Measurements from ENCODE around the gene RAB44. TPM values are rescaled to one million over a fixed set of nuclear protein-coding genes. Genes with fewer than 3 reads are reported as not detected.

RAB44 gene
- total and polyA plus RNA-seq, 7 donors = under 0.01 to 0.71 (median 0.17) TPM; not detected in 3

DNA sequence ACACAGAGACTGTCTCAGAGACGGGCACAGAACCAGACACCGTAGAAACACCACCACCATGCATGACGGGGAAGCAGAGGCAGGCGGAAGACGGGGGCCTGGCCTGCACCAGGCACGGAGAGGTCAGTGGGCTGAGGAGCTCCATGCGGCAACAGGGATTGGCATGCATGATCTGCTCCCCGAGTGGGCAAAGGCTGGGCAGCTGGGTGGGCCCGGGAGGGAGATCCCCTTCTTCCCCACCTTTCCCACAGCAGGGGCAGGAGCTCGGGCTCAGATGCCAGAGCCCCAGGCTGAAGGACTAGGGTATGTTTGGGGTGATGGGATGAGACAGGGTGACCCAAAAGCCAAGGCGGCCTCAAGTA lies 43.2 kb downstream of the RAB44 start:
- H3K4me1 ChIP-seq = peaks cover 0 to 6% (median 6%) of the 10 kb centered on the region in 4 donors
- H3K27me3 ChIP-seq = no peaks in the 10 kb centered on the region
- no peaks in the 10 kb centered on the region for H3K9me3 ChIP-seq
- TF ChIP-seq POLR2AphosphoS5 (IDR thresholded peaks at IDR 0.05) (no peak), POLR2A (IDR thresholded peaks at IDR 0.05) (no peak), EP300 (IDR thresholded peaks at IDR 0.05) (no peak)
- TF ChIP-seq, protein P1, sequence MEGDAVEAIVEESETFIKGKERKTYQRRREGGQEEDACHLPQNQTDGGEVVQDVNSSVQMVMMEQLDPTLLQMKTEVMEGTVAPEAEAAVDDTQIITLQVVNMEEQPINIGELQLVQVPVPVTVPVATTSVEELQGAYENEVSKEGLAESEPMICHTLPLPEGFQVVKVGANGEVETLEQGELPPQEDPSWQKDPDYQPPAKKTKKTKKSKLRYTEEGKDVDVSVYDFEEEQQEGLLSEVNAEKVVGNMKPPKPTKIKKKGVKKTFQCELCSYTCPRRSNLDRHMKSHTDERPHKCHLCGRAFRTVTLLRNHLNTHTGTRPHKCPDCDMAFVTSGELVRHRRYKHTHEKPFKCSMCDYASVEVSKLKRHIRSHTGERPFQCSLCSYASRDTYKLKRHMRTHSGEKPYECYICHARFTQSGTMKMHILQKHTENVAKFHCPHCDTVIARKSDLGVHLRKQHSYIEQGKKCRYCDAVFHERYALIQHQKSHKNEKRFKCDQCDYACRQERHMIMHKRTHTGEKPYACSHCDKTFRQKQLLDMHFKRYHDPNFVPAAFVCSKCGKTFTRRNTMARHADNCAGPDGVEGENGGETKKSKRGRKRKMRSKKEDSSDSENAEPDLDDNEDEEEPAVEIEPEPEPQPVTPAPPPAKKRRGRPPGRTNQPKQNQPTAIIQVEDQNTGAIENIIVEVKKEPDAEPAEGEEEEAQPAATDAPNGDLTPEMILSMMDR (IDR thresholded peaks at IDR 0.05) = no peak
- 93 to 96% methylated on average over 11 of the region's 11 CpGs for WGBS, 2 donors
- DNase-seq = no peak
- intact Hi-C loops (cut with DNase I) = no loop called here
- H3K36me3 ChIP-seq = no peaks in the 10 kb centered on the region
- H3K4me3 ChIP-seq = no peak overlapping the region
- no peak overlapping the region for H3K27ac ChIP-seq

DNA sequence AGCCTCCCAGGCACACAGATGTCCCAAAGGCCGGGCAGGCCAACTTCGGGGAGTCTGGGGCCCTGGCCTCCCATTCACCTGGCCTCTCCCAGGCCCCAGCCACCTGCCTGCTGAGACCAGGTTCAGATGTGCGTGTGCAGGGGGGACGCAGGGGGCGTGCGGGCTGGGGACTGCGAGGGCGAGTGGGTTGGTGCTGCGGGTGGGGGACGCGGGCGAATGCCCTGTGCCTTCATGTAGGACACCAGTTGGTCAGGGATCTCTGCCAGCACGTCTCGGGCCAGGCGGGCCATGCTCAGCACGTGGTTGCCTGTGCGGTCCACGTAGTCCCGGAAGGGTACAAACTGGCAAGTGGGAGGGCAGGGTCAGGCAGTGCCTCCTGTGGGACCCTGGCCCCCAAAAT lies 44.5 kb downstream of the RAB44 start:
- H3K4me3 ChIP-seq = no peak overlapping the region
- no peak for TF ChIP-seq POLR2AphosphoS5 (IDR thresholded peaks at IDR 0.05)
- no peak for TF ChIP-seq EP300 (IDR thresholded peaks at IDR 0.05)
- TF ChIP-seq, protein P1 (IDR thresholded peaks at IDR 0.05) = no peak
- no peak for TF ChIP-seq POLR2A (IDR thresholded peaks at IDR 0.05)
- DNase-seq = no peak
- WGBS, 2 donors = 94 to 95% methylated on average over 19 of the region's 19 CpGs
- no peaks in the 10 kb centered on the region for H3K27me3 ChIP-seq
- no peaks in the 10 kb centered on the region for H3K4me1 ChIP-seq
- no peaks in the 10 kb centered on the region for H3K36me3 ChIP-seq
- intact Hi-C loops (cut with DNase I) = no loop called here
- no peak overlapping the region for H3K27ac ChIP-seq
- H3K9me3 ChIP-seq = no peaks in the 10 kb centered on the region

DNA sequence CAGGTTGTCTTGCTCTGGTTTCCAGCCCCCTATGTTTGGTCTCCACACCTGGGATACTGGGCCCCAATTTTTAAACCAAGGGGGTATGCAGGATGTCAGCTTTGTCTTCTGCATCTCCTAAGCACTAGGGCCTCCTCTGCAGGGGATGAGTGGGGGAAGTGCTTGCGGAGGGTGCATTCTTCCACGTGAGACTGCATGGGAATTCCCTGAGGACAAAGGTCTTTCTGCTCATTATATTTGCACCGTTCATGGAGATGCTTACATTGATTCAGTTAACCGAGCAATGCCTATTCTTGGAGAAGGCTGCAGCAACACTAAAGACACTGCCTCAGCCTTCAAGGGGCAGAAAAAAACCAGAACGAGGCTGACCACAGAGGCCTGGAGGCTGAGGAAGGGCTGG lies 45.4 kb downstream of the RAB44 start:
- H3K27me3 ChIP-seq = no peaks in the 10 kb centered on the region
- intact Hi-C loops (cut with DNase I) = no loop called here
- TF ChIP-seq POLR2AphosphoS5 (IDR thresholded peaks at IDR 0.05) (no peak), EP300 (IDR thresholded peaks at IDR 0.05) (no peak), POLR2A (IDR thresholded peaks at IDR 0.05) (no peak)
- TF ChIP-seq, protein P1 (IDR thresholded peaks at IDR 0.05) = no peak
- no peaks in the 10 kb centered on the region for H3K9me3 ChIP-seq
- no peaks in the 10 kb centered on the region for H3K36me3 ChIP-seq
- 14 to 54% methylated on average over 5 of the region's 5 CpGs for WGBS, 2 donors
- no peak overlapping the region for H3K27ac ChIP-seq
- H3K4me3 ChIP-seq = no peak overlapping the region
- H3K4me1 ChIP-seq = no peaks in the 10 kb centered on the region
- DNase-seq = no peak

DNA sequence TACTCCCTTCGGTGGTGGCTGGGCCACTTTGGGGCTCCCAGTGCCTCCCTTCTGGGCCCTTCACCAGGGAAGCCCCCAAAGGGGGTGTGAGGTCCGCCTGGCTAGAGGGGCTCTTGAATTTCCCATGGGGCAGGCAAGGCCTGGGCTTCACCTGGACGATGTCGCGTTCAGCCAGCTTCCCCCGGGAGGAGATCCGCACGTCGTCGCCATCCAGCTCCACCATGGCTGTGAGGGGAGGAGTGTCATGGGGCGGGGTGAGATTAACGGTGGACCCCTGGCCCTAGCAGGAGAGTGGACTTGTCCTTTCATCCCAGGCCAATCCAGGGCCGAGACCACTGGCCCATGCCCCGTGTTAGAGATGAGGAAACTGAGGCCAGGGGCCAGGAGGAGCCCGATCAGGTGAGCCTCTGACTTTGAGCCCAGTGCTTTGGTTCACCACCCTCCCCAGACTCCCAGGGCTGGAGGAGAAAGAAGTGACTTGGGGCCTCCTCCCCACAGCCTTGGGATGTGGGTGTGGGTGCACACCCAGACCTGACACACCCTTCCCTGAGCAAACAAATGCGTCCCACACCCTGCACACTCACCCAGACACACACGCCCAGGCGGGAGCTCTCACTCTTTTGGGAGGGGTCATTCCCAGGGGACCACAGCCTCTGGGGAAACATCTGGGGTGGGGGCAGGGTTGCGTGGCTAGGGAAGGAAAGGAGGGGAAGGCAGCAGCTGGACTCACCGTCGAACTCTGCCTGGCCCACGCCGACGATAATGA lies 46.1 kb downstream of the RAB44 start:
- TF ChIP-seq, protein P1 (IDR thresholded peaks at IDR 0.05) = no peak
- no peak for TF ChIP-seq POLR2AphosphoS5 (IDR thresholded peaks at IDR 0.05)
- no peak for TF ChIP-seq POLR2A (IDR thresholded peaks at IDR 0.05)
- TF ChIP-seq EP300 (IDR thresholded peaks at IDR 0.05) = no peak
- 21 to 60% methylated on average over 24 of the region's 24 CpGs for WGBS, 2 donors
- Histone ChIP-seq H3K4me3 (no peak overlapping the region), H3K4me1 (no peaks in the 10 kb centered on the region), H3K27ac (no peak overlapping the region), H3K36me3 (no peaks in the 10 kb centered on the region), H3K9me3 (no peaks in the 10 kb centered on the region), H3K27me3 (no peaks in the 10 kb centered on the region)
- no peak for DNase-seq
- intact Hi-C loops (cut with DNase I) = no loop called here

DNA sequence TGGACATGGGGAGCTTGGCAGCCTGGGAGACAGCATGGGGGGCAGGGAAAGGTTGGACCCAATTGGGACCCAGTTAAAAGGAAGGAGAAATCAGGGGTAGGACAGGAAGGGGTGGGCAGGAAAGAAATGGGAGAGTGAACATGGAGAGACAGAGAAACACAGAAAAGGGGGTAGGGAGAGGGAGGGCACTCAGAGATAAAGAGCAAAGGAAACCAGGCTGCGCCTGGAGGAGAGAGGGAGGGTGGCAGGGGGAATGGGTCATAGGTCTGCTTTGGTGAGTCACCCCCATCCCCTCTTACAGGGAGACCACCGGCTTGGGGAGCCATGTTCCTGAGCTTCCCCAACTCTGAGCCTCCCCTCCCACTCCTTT lies 46.7 kb downstream of the RAB44 start:
- intact Hi-C loops (cut with DNase I) = no loop called here
- Histone ChIP-seq H3K36me3 (no peaks in the 10 kb centered on the region), H3K4me1 (no peaks in the 10 kb centered on the region), H3K27ac (no peak overlapping the region), H3K27me3 (no peaks in the 10 kb centered on the region), H3K4me3 (no peak overlapping the region), H3K9me3 (no peaks in the 10 kb centered on the region)
- DNase-seq = no peak
- WGBS, 2 donors = 21 to 70% methylated on average over 2 of the region's 2 CpGs
- TF ChIP-seq, protein P1 (IDR thresholded peaks at IDR 0.05) = no peak
